ENCODE data around the gene MCM9.

Gene MCM9

GRCh38 chr6:118804091-118804490, 130.9 kb downstream of the MCM9 start:
- H3K4me2 ChIP-seq (ENCODE audit: insufficient read depth, low read length, poor library complexity, severe bottlenecking): no peak overlapping the region
- no peak overlapping the region for H2BK15ac ChIP-seq (ENCODE audit: low read length)
- no peaks in the 10 kb centered on the region for H3K79me1 ChIP-seq (ENCODE audit: low read depth, low read length)
- H3K36me3 ChIP-seq (replicated peaks in 1 of 2; ENCODE audit: control insufficient read depth in 2 of 2, insufficient read depth in 2 of 2, low read length in 2 of 2): no peaks in the 10 kb centered on the region
- no peak overlapping the region for H2BK120ac ChIP-seq (ENCODE audit: low read depth, low read length)
- no peak overlapping the region for H3K9ac ChIP-seq (ENCODE audit: low read depth, low read length, poor library complexity)
- no peak overlapping the region for H3K14ac ChIP-seq (ENCODE audit: low read length)
- H3K9me3 ChIP-seq (replicated peaks in 1 of 2; ENCODE audit: control insufficient read depth in 2 of 2, insufficient read depth in 1 of 2, low read depth in 1 of 2, low read length in 2 of 2): no peaks in the 10 kb centered on the region
- no peak overlapping the region for H3K23ac ChIP-seq (ENCODE audit: low read depth, low read length, poor library complexity)
- H3K27me3 ChIP-seq (ENCODE audit: control insufficient read depth in 3 of 3, insufficient read depth in 3 of 3, low read depth in 1 of 3, low read length in 3 of 3): no peaks in the 10 kb centered on the region
- H2BK5ac ChIP-seq (ENCODE audit: low read length): no peak overlapping the region
- H3K18ac ChIP-seq (ENCODE audit: low read length): no peak overlapping the region
- no peak for DNase-seq (ENCODE audit: low spot score)
- no peak overlapping the region for H2AFZ ChIP-seq (ENCODE audit: low read length)
- no peak overlapping the region for H3K27ac ChIP-seq (replicated peaks; ENCODE audit: low read length)
- H4K91ac ChIP-seq (ENCODE audit: low read depth, low read length, poor library complexity): no peak overlapping the region
- no peak overlapping the region for H3K4ac ChIP-seq (ENCODE audit: low read length)
- no peak overlapping the region for H2AK5ac ChIP-seq (ENCODE audit: low read depth, low read length)
- H2BK12ac ChIP-seq (ENCODE audit: low read length): no peak overlapping the region
- H4K8ac ChIP-seq (ENCODE audit: low read depth, low read length): no peak overlapping the region
- peaks cover 0 to 3% of the 10 kb centered on the region in 2 donors for H3K4me1 ChIP-seq (ENCODE audit: control insufficient read depth in 2 of 2, insufficient read depth in 1 of 2, low read depth in 1 of 2, low read length in 2 of 2)
- WGBS, 2 donors (ENCODE audit: extremely low coverage in 2 of 2, insufficient read length in 2 of 2, insufficient replicate concordance in 1 of 2): no CpG with 5 or more reads among the region's 4 CpGs
- no peak overlapping the region for H3K4me3 ChIP-seq (ENCODE audit: low read length in 2 of 2)

GRCh38 chr6:118801257-118801656, 133.7 kb downstream of the MCM9 start:
- Histone ChIP-seq H2BK12ac (ENCODE audit: low read length) (no peak overlapping the region), H4K8ac (ENCODE audit: low read depth, low read length) (no peak overlapping the region), H2BK120ac (ENCODE audit: low read depth, low read length) (no peak overlapping the region), H3K36me3 (replicated peaks in 1 of 2; ENCODE audit: control insufficient read depth in 2 of 2, insufficient read depth in 2 of 2, low read length in 2 of 2) (no peaks in the 10 kb centered on the region), H4K91ac (ENCODE audit: low read depth, low read length, poor library complexity) (no peak overlapping the region), H2AFZ (ENCODE audit: low read length) (no peak overlapping the region), H3K27me3 (ENCODE audit: control insufficient read depth in 3 of 3, insufficient read depth in 3 of 3, low read depth in 1 of 3, low read length in 3 of 3) (no peaks in the 10 kb centered on the region), H3K9ac (ENCODE audit: low read depth, low read length, poor library complexity) (no peak overlapping the region), H2BK15ac (ENCODE audit: low read length) (no peak overlapping the region), H3K4ac (ENCODE audit: low read length) (no peak overlapping the region), H2BK5ac (ENCODE audit: low read length) (no peak overlapping the region), H3K14ac (ENCODE audit: low read length) (no peak overlapping the region), H3K18ac (ENCODE audit: low read length) (no peak overlapping the region), H3K23ac (ENCODE audit: low read depth, low read length, poor library complexity) (no peak overlapping the region), H3K4me2 (ENCODE audit: insufficient read depth, low read length, poor library complexity, severe bottlenecking) (no peak overlapping the region), H2AK5ac (ENCODE audit: low read depth, low read length) (no peak overlapping the region), H3K4me3 (ENCODE audit: low read length in 2 of 2) (no peak overlapping the region), H3K79me1 (ENCODE audit: low read depth, low read length) (no peaks in the 10 kb centered on the region), H3K9me3 (replicated peaks in 1 of 2; ENCODE audit: control insufficient read depth in 2 of 2, insufficient read depth in 1 of 2, low read depth in 1 of 2, low read length in 2 of 2) (no peaks in the 10 kb centered on the region), H3K4me1 (ENCODE audit: control insufficient read depth in 2 of 2, insufficient read depth in 1 of 2, low read depth in 1 of 2, low read length in 2 of 2) (peaks cover 0 to 3% of the 10 kb centered on the region in 2 donors), H3K27ac (replicated peaks; ENCODE audit: low read length) (no peak overlapping the region)
- no CpG with 5 or more reads among the region's 6 CpGs for WGBS, 2 donors (ENCODE audit: extremely low coverage in 2 of 2, insufficient read length in 2 of 2, insufficient replicate concordance in 1 of 2)
- DNase-seq (ENCODE audit: low spot score): no peak

DNA sequence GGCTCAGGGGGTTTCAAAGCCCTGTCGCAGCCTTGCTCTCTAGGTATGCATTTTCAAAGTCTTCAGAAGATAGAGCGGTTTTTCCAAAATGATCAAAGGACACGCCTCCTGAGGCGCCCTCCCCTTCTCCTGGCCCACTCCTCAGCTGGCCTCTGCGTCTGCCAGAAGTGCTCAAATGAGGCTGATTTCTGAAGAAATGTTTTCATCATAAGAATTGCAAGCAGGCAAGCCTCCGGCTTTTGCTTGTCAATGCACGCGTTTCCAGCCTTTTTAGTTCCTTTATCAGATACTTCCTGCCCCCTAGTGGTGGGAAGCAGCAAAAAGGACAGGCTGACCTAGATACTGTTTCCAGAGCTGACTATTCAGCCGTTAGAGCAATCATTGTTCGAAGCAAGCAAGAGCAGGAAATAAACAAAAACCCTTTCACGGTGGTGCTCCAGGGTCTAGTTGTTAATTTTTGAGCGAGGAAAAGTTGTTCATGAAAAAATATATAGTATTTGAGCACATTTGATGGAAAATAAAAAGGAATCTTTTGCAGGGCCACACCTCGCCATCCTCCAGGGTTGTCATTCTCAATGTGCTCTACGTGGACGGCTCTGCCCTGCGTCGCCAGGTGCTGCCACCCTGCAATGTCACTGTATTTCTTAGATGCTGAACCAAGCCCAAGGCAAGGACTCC, 134.4 kb downstream of the MCM9 start:
- H3K14ac ChIP-seq (ENCODE audit: low read length): no peak overlapping the region
- no peak overlapping the region for H3K4ac ChIP-seq (ENCODE audit: low read length)
- H3K4me3 ChIP-seq (ENCODE audit: low read length in 2 of 2): peak overlapping the region in 1 of 2 donors; percentile 14

GRCh38 chr6:118799826-118800225, 135.1 kb downstream of the MCM9 start:
- Histone ChIP-seq H3K18ac (ENCODE audit: low read length) (no peak overlapping the region), H3K4ac (ENCODE audit: low read length) (no peak overlapping the region), H2AK5ac (ENCODE audit: low read depth, low read length) (no peak overlapping the region), H3K4me1 (ENCODE audit: control insufficient read depth in 2 of 2, insufficient read depth in 1 of 2, low read depth in 1 of 2, low read length in 2 of 2) (peaks cover 0 to 3% of the 10 kb centered on the region in 2 donors), H2BK5ac (ENCODE audit: low read length) (no peak overlapping the region), H3K9me3 (replicated peaks in 1 of 2; ENCODE audit: control insufficient read depth in 2 of 2, insufficient read depth in 1 of 2, low read depth in 1 of 2, low read length in 2 of 2) (peaks cover 0 to 2% of the 10 kb centered on the region in 2 donors), H2AFZ (ENCODE audit: low read length) (peak overlapping the region; percentile 86), H2BK120ac (ENCODE audit: low read depth, low read length) (no peak overlapping the region), H3K79me1 (ENCODE audit: low read depth, low read length) (no peaks in the 10 kb centered on the region), H3K4me3 (ENCODE audit: low read length in 2 of 2) (no peak overlapping the region), H3K36me3 (replicated peaks in 1 of 2; ENCODE audit: control insufficient read depth in 2 of 2, insufficient read depth in 2 of 2, low read length in 2 of 2) (no peaks in the 10 kb centered on the region), H4K8ac (ENCODE audit: low read depth, low read length) (no peak overlapping the region), H2BK12ac (ENCODE audit: low read length) (no peak overlapping the region), H3K23ac (ENCODE audit: low read depth, low read length, poor library complexity) (no peak overlapping the region), H3K27ac (replicated peaks; ENCODE audit: low read length) (no peak overlapping the region), H3K4me2 (ENCODE audit: insufficient read depth, low read length, poor library complexity, severe bottlenecking) (no peak overlapping the region), H3K9ac (ENCODE audit: low read depth, low read length, poor library complexity) (no peak overlapping the region), H3K27me3 (ENCODE audit: control insufficient read depth in 3 of 3, insufficient read depth in 3 of 3, low read depth in 1 of 3, low read length in 3 of 3) (no peaks in the 10 kb centered on the region), H3K14ac (ENCODE audit: low read length) (no peak overlapping the region), H2BK15ac (ENCODE audit: low read length) (no peak overlapping the region), H4K91ac (ENCODE audit: low read depth, low read length, poor library complexity) (no peak overlapping the region)
- no peak for DNase-seq (ENCODE audit: low spot score)
- WGBS, 2 donors (ENCODE audit: extremely low coverage in 2 of 2, insufficient read length in 2 of 2, insufficient replicate concordance in 1 of 2): no CpG with 5 or more reads among the region's 4 CpGs

More for the DNA sequence above, 134.4 kb downstream of the MCM9 start:
- Histone ChIP-seq H2BK5ac (ENCODE audit: low read length) (no peak overlapping the region), H4K8ac (ENCODE audit: low read depth, low read length) (no peak overlapping the region), H3K36me3 (replicated peaks in 1 of 2; ENCODE audit: control insufficient read depth in 2 of 2, insufficient read depth in 2 of 2, low read length in 2 of 2) (no peaks in the 10 kb centered on the region), H3K23ac (ENCODE audit: low read depth, low read length, poor library complexity) (no peak overlapping the region), H4K91ac (ENCODE audit: low read depth, low read length, poor library complexity) (no peak overlapping the region), H2AFZ (ENCODE audit: low read length) (peak overlapping the region; percentile 86), H2BK12ac (ENCODE audit: low read length) (no peak overlapping the region), H3K9me3 (replicated peaks in 1 of 2; ENCODE audit: control insufficient read depth in 2 of 2, insufficient read depth in 1 of 2, low read depth in 1 of 2, low read length in 2 of 2) (peaks cover 0 to 2% of the 10 kb centered on the region in 2 donors), H3K18ac (ENCODE audit: low read length) (no peak overlapping the region), H3K9ac (ENCODE audit: low read depth, low read length, poor library complexity) (no peak overlapping the region), H2AK5ac (ENCODE audit: low read depth, low read length) (no peak overlapping the region), H3K27me3 (ENCODE audit: control insufficient read depth in 3 of 3, insufficient read depth in 3 of 3, low read depth in 1 of 3, low read length in 3 of 3) (no peaks in the 10 kb centered on the region), H2BK15ac (ENCODE audit: low read length) (no peak overlapping the region), H2BK120ac (ENCODE audit: low read depth, low read length) (no peak overlapping the region), H3K4me1 (ENCODE audit: control insufficient read depth in 2 of 2, insufficient read depth in 1 of 2, low read depth in 1 of 2, low read length in 2 of 2) (peaks cover 0 to 3% of the 10 kb centered on the region in 2 donors), H3K79me1 (ENCODE audit: low read depth, low read length) (no peaks in the 10 kb centered on the region), H3K27ac (replicated peaks; ENCODE audit: low read length) (no peak overlapping the region), H3K4me2 (ENCODE audit: insufficient read depth, low read length, poor library complexity, severe bottlenecking) (no peak overlapping the region)
- peak; percentile 74 for DNase-seq (ENCODE audit: low spot score)
- no CpG with 5 or more reads among the region's 17 CpGs for WGBS, 2 donors (ENCODE audit: extremely low coverage in 2 of 2, insufficient read length in 2 of 2, insufficient replicate concordance in 1 of 2)
